Duodenal mucosa (tissue), 2 donors: ENCODE data around the gene CEP83.

ENCODE experiments used
- H3K27ac ChIP-seq: one replicate; pipeline ENCODE4 v1.7.0; 2013; ENCODE audit warnings: low read depth, low read length
- H3K27me3 ChIP-seq, 2 donors: one replicate each; pipeline ENCODE4 v1.7.0; 2013; ENCODE audit warnings: low read length in 2 of 2, control low read depth in 1 of 2; ENCODE audit not compliant: insufficient read depth in 2 of 2, control insufficient read depth in 1 of 2
- H3K36me3 ChIP-seq, 2 donors: one replicate each; pipeline ENCODE4 v1.7.0; 2013; ENCODE audit warnings: low read length in 2 of 2, control low read depth in 1 of 2; ENCODE audit not compliant: insufficient read depth in 2 of 2, control insufficient read depth in 1 of 2
- H3K4me1 ChIP-seq, 2 donors: one replicate each; pipeline ENCODE4 v1.7.0; 2013; ENCODE audit warnings: low read length in 2 of 2, control low read depth in 1 of 2; ENCODE audit not compliant: insufficient read depth in 2 of 2, control insufficient read depth in 1 of 2
- H3K4me3 ChIP-seq, 2 donors: one replicate each; pipeline ENCODE4 v1.7.0; 2013; ENCODE audit warnings: low read length in 2 of 2, low read depth in 1 of 2
- H3K9ac ChIP-seq, 2 donors: one replicate each; pipeline ENCODE4 v1.7.0; 2013; ENCODE audit warnings: low read length in 2 of 2, low read depth in 1 of 2
- H3K9me3 ChIP-seq, 2 donors: one replicate each; pipeline ENCODE4 v1.7.0; 2013; ENCODE audit warnings: low read length in 2 of 2, control low read depth in 1 of 2; ENCODE audit not compliant: control insufficient read depth in 1 of 2

The CEP83 gene

DNA sequence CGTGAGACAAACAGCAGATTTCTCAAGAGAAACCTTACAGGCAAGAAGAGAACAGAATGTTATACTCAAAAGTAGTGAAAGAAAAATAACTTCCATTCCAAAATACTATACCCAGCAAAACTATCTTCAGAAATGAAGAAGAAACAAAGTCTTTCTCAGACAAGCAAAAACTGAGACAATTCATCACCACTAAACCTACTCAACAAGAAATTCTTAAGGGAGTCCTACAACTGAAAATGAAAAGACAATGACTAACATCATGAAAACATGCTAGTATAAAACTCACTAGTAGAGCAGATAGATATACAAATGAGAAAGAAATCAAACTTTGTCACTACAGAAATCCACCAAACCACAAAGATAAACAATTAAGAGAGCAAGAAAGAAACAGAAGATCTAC is 106.5 kb downstream of the CEP83 start:
- Histone ChIP-seq H3K4me3 (no peak overlapping the region), H3K27ac (no peak overlapping the region), H3K36me3 (peaks cover 3 to 14% of the 10 kb centered on the region in 2 donors), H3K9me3 (peaks cover 33 to 43% of the 10 kb centered on the region in 2 donors), H3K9ac (no peak overlapping the region), H3K27me3 (no peaks in the 10 kb centered on the region), H3K4me1 (no peaks in the 10 kb centered on the region)

DNA sequence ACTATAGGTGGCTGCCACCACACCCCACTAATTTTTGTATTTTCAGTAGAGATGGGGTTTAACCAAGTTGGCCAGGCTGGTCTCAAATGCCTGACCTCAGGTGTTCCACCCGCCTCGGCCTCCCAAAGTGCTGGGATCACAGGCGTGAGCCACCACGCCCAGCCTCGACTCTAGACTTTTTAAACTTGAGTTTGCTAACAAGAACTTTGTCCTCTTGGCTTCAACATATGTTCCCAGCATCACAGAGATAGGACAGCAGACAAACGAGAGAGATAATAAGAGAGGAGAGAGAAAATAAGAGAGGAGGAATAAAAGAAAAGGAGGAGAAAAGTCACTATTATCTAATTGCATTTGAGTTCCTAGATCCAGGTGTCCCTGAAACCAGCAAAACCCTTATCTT is 119.1 kb downstream of the CEP83 start:
- H3K27me3 ChIP-seq = no peaks in the 10 kb centered on the region
- no peaks in the 10 kb centered on the region for H3K9me3 ChIP-seq
- H3K27ac ChIP-seq = no peak overlapping the region
- H3K9ac ChIP-seq = no peak overlapping the region
- H3K36me3 ChIP-seq = no peaks in the 10 kb centered on the region
- H3K4me3 ChIP-seq = no peak overlapping the region
- peaks cover 0 to 3% of the 10 kb centered on the region in 2 donors for H3K4me1 ChIP-seq

DNA sequence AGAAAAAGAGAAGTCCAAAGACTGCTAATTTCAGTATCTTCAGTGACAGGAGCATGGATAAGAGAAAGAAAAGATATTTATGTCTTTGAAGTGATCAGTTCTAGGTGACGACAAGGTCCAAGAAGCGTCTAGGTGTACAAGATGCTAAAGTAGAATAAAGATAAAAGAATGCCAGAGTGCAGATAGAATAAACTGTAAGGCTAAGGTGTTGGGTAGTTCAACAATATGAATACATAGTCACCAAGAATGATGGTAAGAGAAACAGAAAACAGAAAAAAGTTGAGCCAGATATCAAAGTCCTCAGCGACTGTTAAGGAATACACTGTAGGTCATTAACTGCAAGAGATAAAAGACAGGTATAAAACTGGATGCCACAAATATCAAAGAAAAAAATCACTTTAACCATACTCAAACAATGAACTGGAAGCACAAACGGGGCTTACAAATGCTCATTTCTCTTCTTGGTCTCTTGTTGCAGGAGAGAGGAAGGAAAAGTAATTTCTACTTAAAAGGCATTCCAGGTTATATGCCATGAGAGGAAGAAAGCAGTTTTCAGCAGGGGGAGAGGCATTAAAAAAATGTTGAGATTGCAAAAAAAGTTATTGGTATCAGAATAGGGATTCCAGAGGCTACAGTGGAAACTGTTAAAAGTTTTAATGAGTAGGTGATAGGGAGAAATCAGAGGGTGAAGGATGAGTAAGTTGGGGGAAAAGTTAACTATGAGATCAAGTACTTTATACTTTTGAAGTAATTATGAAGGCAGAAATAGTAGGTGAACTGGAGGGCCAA is 121.5 kb downstream of the CEP83 start:
- Histone ChIP-seq H3K4me3 (no peak overlapping the region), H3K27me3 (no peaks in the 10 kb centered on the region), H3K4me1 (peaks cover 0 to 3% of the 10 kb centered on the region in 2 donors), H3K27ac (no peak overlapping the region), H3K9ac (no peak overlapping the region), H3K36me3 (no peaks in the 10 kb centered on the region), H3K9me3 (no peaks in the 10 kb centered on the region)

DNA sequence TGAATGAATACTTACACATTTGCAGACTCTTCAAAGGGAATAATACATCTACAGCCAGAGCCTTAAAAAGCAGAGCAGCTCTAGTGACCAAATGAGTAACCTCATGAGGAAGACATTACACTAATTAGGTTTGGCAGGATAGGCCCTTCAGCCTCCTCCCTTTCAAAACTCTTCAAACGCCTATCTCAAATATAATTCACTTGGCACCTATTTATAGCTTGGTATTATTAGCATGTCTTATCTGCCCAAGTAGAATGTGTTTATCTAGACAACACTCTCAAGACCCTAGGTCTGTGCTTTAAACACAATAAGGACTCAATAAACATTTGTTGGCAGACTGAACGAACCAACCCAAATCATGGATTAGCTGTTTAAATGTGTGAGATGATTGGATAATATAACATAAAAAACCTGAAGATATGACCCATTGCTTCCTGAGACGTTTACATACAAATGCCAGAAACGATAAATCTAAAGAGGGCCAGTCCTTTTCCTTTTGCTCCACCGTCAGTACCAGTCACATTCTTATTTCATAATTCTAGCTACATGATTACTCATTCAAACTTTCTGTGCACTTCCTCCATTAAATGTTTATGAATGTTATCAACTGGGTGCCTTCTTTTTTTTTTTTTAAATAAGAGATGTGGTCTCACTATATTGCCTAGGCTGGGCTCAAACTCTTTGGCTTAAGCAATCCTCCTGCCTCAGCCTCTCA is 123.3 kb downstream of the CEP83 start:
- no peaks in the 10 kb centered on the region for H3K9me3 ChIP-seq
- H3K27ac ChIP-seq = no peak overlapping the region

DNA sequence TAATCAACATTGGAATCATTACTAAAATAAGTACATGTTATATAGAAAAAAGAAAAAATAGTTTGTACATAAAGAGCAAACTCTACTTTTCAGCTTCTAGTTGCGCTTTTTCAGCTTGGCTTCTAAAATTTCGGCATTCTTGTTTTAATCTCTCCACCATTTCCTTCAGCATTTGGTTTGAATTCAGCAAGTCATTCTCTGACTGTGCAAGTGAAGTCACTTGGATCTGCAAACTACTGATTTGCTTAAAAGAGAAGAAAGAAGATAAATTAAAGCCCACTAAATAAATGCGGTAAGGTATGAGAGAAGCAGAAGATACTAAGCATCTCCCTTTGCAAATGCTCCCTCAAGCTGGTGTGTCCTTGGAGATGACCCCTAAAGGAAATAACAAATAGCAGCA is 126.3 kb downstream of the CEP83 start:
- no peak overlapping the region for H3K4me3 ChIP-seq
- no peak overlapping the region for H3K27ac ChIP-seq
- no peaks in the 10 kb centered on the region for H3K36me3 ChIP-seq
- no peaks in the 10 kb centered on the region for H3K9me3 ChIP-seq
- H3K27me3 ChIP-seq = no peaks in the 10 kb centered on the region
- H3K4me1 ChIP-seq = no peaks in the 10 kb centered on the region
- H3K9ac ChIP-seq = no peak overlapping the region

More for the DNA sequence above, 123.3 kb downstream of the CEP83 start:
- Histone ChIP-seq H3K4me3 (no peak overlapping the region), H3K36me3 (no peaks in the 10 kb centered on the region), H3K27me3 (no peaks in the 10 kb centered on the region), H3K9ac (no peak overlapping the region), H3K4me1 (peaks cover 0 to 3% of the 10 kb centered on the region in 2 donors)

DNA sequence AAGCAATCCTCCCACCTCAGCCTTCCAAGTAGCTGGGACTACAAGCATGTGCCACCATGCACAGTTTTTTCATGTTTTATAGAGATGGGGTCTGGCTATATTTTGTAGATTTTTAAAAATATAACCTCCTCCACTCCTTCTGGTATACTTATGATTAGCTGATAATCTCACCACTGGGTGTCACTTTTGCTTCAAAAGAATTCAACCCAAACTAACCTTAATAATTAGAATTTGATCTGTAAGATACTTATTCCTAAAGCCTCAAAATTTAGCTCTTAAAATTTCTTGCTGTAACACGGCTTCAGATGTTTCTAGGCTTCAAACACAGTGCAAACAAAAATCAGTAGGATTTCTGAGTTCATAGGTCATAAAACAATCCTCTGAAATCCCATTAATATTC is 130.3 kb downstream of the CEP83 start:
- Histone ChIP-seq H3K27ac (no peak overlapping the region), H3K9me3 (no peaks in the 10 kb centered on the region), H3K9ac (no peak overlapping the region), H3K4me1 (no peaks in the 10 kb centered on the region), H3K4me3 (no peak overlapping the region), H3K27me3 (no peaks in the 10 kb centered on the region), H3K36me3 (no peaks in the 10 kb centered on the region)

DNA sequence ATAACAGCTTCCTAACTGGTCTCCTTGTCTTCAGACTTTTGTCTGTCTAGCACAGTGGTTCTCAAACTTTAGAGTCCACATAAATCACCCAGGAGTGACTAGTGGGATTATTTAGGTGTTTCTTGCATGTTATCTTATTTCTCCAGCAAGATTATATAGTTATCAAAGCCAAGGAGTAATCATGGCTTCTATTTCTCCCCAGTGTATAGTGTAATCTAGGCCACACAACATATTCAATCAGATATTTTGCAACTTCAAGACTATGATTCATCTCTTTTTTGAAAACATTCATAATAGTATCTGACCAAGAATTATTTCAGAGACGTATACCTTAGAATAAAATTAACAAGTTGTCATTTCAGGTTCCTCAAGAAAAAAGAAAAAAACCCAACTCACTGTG is 131.9 kb downstream of the CEP83 start:
- Histone ChIP-seq H3K4me1 (no peaks in the 10 kb centered on the region), H3K9ac (no peak overlapping the region), H3K9me3 (no peaks in the 10 kb centered on the region), H3K27ac (no peak overlapping the region), H3K27me3 (no peaks in the 10 kb centered on the region), H3K36me3 (peaks cover 6 to 8% of the 10 kb centered on the region in 2 donors), H3K4me3 (no peak overlapping the region)

DNA sequence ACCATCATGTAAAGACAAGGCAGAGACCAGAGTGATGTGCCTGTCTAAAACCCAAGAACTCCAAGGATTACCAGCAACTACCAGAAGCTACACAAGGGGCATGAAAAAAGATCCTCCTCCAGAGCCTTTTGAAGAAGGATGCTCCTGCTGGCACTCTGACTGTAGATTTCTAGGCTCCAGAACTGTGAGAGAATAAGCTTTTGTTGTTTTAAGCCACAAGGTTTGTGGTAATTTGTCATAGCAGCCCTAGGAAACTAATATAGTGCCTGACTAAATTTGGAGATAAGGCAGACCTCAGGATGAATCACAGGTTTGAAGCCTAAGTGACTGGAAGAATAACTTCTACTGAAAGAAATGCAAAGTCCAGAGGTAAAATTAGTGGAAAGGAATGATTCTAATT is 132.9 kb downstream of the CEP83 start:
- H3K9me3 ChIP-seq = no peaks in the 10 kb centered on the region
- H3K4me3 ChIP-seq = no peak overlapping the region
- H3K36me3 ChIP-seq = peaks cover 6 to 14% of the 10 kb centered on the region in 2 donors
- H3K4me1 ChIP-seq = no peaks in the 10 kb centered on the region
- H3K27ac ChIP-seq = no peak overlapping the region
- no peak overlapping the region for H3K9ac ChIP-seq
- no peaks in the 10 kb centered on the region for H3K27me3 ChIP-seq

DNA sequence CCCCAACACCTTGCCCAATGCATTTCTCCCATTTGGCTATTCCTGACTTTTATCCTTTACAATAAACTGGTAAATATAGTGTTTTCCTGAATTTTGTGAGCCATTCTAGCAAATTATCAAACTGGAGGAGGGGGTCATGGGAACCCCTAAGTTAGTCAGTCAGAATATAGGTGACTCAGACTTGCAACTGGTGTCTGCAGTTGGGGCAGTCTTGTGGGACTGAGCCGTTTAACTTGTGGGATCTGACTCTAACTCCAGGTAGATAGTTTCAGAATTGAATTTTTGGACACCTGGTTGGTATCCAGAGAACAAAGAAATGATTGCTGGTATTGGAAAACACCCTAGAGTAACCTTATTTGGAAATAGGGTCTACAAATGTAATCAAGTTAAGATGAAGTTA is 133.4 kb downstream of the CEP83 start:
- Histone ChIP-seq H3K27me3 (no peaks in the 10 kb centered on the region), H3K4me3 (no peak overlapping the region), H3K4me1 (no peaks in the 10 kb centered on the region), H3K9me3 (peaks cover 4 to 5% of the 10 kb centered on the region in 2 donors), H3K9ac (no peak overlapping the region), H3K27ac (no peak overlapping the region), H3K36me3 (peaks cover 6 to 19% of the 10 kb centered on the region in 2 donors)

DNA sequence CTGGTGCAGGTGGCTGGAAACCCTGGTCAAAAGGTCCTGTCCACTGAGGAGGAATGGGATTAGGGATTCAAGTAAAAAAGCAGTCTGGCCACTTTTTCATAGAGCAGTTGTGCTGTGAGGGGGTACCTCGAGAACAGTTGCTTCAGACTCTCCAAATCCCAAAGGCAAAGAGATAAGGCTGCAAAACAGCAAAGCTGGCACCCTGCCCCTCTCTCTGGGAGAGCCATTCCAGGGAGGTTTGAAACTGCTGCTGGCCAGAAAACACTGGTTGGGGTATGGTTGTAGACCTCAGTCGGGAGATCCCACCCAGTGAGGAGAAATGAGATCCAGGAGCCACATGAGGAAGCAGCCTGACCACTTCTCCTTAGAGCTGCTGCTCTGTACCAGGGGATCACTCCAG is 137.3 kb downstream of the CEP83 start:
- Histone ChIP-seq H3K27ac (no peak overlapping the region), H3K36me3 (peaks cover 10 to 20% of the 10 kb centered on the region in 2 donors), H3K9ac (no peak overlapping the region)

More for the DNA sequence above, 137.3 kb downstream of the CEP83 start:
- no peaks in the 10 kb centered on the region for H3K27me3 ChIP-seq
- peaks cover 18 to 33% of the 10 kb centered on the region in 2 donors for H3K9me3 ChIP-seq
- H3K4me3 ChIP-seq = no peak overlapping the region
- H3K4me1 ChIP-seq = no peaks in the 10 kb centered on the region
